ENCODE measurements around the gene EXOC2. TPM values are rescaled to one million over a fixed set of nuclear protein-coding genes. Genes with fewer than 3 reads are reported as not detected.

The EXOC2 gene
- total RNA-seq, 1 experiment from 2014 or later = 39.0 TPM

DNA sequence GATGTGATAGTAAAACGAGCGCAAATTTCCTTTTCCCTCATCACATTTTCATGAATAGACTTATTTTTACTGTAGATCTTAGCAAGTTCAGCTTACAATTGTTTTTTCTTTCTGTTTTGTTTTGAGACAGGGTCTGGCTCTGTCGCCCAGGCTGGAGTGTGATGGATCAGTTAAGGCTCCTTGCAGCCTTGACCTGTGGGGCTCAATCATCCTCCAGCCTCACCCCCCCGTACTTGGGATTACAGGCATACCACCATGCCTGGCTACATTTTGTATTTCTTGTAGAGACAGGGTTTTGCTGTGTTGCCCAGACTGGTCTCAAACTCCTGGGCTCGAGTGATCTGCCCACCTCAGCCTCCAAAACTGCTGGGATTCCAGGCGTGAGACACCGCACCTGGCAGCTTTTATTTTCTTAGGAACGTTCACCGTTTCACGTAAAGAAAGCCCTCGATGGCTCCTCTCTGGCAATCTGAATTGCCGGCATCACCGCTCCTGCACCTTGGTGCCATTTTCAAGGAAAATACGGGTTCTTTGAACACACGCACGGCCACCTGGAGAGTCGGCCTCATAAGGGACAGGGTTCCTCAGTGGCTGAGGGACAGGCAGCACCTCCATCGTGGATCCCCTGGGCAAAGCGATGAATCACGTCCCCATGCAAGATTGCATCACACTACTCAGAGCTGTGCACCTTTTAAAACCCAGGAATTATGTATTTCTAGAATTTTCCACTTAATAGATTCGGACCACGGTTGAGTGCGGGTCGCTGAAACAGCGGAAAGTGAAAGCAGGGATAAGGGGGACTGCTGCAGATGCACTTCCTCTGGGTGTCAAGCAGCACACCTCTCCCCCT, 222.7 kb downstream of the EXOC2 start:
- no peak for DNase-seq (ENCODE audit: low spot score)

GRCh38 chr6:467671-468082, 225.3 kb downstream of the EXOC2 start:
- DNase-seq (ENCODE audit: low spot score) = no peak

DNA sequence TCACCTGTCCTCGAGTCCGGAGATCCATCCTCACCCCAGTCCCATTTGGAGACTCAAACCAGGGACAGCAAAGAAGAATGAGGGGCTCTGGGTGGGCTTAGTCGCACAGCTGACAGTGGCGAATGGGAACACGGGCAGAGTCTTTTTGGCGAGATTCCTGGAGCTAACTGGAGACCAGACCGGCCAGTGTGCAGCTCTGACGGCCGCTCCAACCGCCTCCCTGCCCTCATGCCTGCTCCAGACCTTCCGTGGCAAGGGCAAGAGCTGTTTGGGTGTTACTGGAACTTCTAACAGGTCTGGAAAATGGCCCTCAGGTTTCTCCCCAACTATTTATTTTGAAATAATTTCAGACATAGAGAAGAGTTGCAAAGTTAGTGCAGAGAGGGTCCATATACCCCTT, 225.8 kb downstream of the EXOC2 start:
- no peak for DNase-seq (ENCODE audit: low spot score)

DNA sequence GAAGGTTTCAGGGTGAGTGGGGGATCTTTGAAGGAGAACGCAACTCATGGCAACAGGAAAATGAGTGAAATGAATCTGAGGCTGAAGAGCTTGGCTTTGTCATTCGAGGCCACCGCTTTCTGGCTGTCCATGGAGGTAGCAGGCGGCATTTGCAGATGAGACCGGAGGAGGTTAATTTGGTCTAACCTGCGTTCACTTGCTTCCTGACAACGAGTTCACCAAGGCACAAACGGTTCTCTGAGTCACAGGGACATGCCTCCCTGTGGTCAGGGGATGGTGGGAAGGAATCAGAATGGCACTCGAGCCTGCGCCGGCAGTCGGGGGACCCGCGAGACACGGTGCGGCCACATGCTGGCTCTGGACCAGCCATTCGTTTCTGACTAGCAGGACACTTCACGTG, 226.4 kb downstream of the EXOC2 start:
- no peak for DNase-seq (ENCODE audit: low spot score)

- DNase-seq (ENCODE audit: low spot score) = no peak
Measured at GRCh38 chr6:465531-466348, 227.2 kb downstream of the EXOC2 start.

- no peak for DNase-seq (ENCODE audit: low spot score)
Measured at GRCh38 chr6:456887-457286, 236.1 kb downstream of the EXOC2 start.

- no peak for DNase-seq (ENCODE audit: low spot score)
Measured at GRCh38 chr6:456358-456867, 236.5 kb downstream of the EXOC2 start.

DNA sequence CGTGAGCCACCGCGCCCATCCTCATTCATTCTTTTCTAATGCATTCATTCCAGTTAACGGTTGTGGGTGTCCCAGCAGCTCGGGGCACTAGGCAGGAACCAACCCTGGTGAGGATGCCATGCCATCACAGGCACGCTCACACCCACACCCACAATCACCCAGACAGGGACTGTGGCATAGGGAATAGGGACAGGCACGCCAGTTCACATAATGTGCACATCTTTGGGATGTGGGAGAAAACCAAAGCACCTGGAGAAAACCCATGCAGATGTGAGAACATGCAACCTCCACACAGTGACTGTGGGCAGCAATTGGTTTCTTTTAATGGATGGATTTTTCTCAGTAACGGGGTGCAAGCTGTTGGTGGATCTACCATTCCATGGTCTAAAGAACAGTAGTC, 237.1 kb downstream of the EXOC2 start:
- DNase-seq (ENCODE audit: low spot score) = no peak

DNA sequence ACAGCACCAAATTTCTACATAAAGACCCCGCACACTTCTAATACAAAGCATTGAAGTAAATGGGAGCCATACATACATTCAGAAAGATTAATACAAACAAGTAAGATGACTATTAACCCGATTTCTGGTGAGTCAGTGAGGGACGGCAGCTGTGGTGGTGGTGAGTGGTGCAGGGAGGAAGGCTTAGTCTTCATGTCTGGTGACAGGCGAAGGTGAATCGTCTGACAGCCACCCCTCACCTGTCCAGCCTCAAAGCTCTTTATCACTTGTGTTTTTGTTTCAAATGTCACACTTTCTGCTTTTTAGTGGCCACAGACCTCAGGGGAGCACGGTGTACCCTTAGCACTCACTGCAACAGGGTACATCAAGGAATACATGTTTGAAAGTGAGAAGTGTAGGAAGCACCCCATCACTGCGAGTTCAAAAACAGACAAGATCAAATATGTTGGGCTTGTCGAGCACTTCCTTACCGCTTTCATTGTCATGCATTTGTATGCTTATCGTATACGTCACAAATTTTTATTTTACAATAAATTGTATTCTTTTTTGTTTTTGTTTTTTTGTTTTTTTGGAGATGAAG, 237.8 kb downstream of the EXOC2 start:
- DNase-seq (ENCODE audit: low spot score) = no peak

DNA sequence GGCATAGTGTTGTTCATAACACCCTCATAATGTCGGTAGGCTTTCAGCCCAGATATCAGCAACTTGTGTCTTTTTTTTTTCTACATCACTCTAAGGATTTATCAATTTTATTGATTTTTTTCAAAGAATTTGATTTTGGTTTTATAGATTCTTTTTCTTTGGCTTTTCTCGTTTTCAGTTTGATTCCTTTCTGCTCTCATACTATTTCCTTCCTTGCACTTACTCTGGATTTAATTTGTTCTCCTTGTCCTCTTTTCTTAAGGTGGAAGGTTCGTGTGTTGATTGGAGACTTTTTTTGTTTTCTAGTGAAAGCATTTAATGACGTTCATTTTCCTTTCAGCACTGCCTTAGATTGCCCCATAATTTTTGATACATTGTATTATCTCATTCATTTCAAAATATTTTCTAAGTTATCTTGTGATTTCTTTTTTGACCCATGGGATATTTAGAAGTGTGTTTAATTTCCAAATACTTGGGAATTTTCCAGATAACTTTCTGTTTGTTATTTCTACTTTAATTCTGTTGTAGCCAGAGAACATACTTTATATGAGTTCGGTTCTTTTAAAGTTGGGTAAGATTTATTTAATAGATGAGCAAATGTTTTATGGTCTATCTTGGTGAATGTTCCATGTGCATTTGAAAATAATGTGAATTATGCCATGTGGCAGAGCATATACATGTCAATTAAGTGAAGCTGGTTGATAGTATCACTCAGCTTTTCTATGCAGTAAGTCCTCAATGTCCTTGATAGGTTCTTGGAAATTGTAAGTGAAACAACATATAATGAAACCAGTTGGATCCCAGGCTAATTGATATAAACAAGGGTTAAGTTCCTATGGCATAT, 238.6 kb downstream of the EXOC2 start:
- DNase-seq (ENCODE audit: low spot score) = no peak

DNA sequence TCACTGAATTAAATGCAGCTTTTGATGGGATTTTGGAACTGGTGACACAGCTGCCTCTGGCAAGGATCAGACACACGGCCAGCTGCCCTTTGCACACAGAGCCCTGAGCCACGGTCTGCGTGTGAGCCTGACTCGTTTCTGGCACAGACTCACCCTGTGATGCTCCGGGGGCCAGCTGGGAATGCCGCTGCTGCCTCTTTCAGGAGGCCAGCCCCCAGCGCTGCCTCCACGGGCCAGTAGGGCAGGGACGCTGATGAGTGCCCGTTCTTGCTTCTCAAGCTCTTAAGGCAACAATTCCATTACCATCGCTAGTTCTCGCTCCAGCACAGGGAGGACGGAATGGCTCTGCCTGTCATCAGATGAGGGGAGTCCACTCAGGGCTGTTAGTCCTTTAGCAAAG, 239.8 kb downstream of the EXOC2 start:
- DNase-seq (ENCODE audit: low spot score) = no peak

DNA sequence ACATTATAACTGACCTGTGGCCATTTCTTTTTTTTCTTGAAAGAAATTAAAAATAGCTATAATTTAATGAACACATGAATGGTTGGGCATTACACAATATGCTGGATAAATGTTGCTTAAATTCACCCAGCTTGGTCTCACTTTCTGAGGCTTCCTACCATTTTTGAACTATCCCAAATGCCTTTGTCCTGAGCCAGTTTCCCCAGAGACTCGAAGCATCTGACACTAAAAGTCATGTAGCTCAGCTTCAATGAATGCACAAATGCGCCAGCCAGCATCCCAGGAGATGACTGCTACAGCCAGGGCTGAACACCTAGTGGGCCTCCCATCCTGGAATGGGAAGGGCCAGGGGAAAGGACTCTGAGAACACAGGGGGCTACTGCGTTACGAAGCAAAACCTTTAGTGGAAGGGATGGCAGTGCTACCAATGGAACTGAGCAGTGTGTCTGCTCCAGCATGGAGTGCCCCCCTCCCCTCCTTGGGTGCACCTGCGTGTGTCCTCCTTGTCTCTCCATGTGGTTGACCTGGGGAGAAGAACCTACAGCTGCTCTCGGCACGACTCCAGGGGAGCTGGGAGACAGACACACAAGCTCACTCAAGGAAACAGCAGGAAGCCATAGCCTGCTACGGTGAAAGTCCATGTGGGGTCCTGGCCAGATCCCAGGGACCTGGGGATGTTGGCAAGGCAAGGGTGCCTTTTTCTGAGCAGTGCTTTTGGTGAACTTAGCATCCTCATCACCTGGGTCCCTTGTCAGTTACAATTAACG, 240.5 kb downstream of the EXOC2 start:
- DNase-seq (ENCODE audit: low spot score) = no peak

GRCh38 chr6:451847-452246, 241.1 kb downstream of the EXOC2 start:
- DNase-seq (ENCODE audit: low spot score) = no peak

DNA sequence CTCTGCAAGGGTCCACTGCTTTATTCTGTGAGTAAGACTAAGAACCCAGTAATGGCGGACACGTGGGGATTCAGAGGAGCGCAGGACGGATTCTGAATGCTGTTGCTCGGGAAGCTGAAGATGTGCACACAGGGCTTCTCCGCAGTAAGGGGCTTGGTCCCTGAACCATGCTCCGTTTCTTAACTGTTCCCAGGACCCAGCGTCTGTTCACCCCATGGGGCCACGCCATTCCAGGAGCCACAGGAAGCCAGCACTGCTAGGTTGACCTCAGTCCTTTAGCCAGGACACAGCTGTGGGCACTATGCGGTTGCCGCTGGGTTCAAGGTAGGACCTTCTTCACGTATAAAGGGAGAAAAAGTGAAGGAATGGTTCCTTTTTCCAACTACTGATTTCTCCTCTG, 241.6 kb downstream of the EXOC2 start:
- no peak for DNase-seq (ENCODE audit: low spot score)

DNA sequence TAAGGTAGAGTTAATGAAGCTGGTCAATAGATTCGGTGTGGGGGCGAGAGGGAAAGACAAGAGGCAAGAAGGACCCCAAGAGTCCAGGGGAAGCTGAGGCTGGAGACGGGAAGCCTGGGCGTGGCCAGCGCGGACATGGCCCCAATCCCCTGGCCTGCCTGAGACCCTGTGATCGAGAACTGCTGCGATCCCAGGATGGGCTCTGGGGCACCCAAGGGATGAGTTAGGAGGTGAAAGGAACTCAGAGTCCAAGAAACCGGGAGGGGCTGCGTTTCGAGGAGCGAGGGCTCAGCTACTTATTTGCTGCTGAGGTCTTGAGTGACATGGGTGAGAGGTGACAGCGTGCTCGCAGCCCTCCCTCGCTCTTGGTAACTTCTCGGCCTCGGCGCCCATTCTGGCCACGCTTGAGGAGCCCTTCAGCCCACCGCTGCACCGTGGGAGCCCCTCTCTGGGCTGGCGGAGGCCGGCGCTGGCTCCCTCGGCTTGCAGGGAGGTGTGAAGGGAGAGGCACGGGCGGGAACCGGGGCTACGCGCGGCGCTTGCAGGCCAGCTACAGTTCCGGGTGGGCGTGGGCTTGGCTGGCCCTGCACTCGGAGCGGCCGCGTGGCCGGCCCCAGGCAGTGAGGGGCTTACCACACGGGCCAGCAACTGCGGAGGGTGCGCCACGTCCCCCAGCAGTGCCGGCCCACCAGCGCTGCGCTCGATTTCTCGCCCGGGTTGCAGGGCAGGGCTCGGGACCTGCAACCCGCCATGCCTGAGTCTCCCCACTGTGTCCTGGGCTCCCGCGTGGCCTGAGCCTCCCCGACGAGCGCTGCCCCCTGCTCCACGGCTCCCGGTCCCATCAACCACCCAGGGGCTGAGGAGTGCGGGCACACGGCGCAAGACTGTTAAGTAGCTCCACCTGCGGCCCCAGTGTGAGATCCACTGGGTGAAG, 243.2 kb downstream of the EXOC2 start:
- DNase-seq (ENCODE audit: low spot score) = no peak

- DNase-seq (ENCODE audit: low spot score) = no peak
Measured at GRCh38 chr6:449057-449430, 243.9 kb downstream of the EXOC2 start.

GRCh38 chr6:448296-449056, 244.5 kb downstream of the EXOC2 start:
- DNase-seq (ENCODE audit: low spot score) = no peak

DNA sequence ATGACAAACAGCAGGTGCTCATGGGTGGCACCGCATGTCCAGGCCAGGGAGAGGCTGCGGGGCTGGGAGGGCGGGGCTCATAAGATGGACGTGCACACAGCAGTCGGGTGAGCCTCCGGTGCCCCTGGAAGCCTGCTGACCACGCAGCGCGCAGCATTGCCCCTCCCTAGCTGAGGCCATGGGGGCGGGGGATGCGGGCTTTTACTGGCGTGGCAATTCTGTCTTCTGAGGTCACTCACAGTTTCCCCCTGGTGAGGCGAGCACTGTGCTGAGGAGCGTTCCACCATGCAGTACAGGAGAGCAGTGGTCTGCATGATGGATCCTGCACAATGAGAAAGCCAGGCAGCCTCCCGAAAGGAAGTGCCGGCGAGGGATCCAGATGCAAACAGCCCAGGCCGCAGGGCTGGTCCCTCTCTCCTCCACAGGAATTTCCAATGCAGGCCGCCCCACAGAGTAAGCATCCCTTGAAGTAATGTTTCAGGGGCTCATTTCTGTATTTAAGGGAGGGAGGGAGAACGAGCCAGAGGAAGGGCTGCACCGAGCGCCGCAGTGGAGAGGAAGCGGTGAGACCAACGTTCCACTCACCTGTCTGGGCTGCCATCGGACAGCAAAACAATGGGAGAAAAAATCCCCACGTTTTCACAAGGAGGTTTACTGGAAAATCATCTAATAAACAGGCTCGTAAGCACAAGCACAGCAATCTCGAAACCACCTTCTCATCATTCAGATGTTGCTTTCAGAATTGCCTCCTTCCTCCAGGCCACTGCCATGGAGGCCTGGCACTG, 245.4 kb downstream of the EXOC2 start:
- no peak for DNase-seq (ENCODE audit: low spot score)
